Fibroblast of pulmonary artery (primary cell): Measurements from ENCODE around the gene PRR12.

Experiments
- DNase-seq: peaks from one replicate; pipeline ENCODE4 v3.0.0-alpha.2; 2010; ENCODE audit warnings: low read depth
- H3K4me3 ChIP-seq: replicated peaks from 2 replicates; pipeline ENCODE4 v1.5.1; 2011; ENCODE audit warnings: low read depth, mild to moderate bottlenecking, control low read depth, low read length, moderate library complexity
- CTCF ChIP-seq: IDR thresholded peaks from 2 replicates; pipeline ENCODE4 v1.5.1; 2011; ENCODE audit warnings: mild to moderate bottlenecking, control low read depth, low read length, inconsistent platforms; ENCODE audit errors: missing control alignments

Gene PRR12

GRCh38 chr19:49665036-49665350 lies 74.0 kb downstream of the PRR12 start:
- no peak for TF ChIP-seq CTCF
- H3K4me3 ChIP-seq = peak overlapping the region; percentile 79
- no peak for DNase-seq

- TF ChIP-seq CTCF = no peak
- peak within 1 kb of the TSS; percentile 79 for H3K4me3 ChIP-seq
- peak; percentile 97 for DNase-seq
Measured at GRCh38 chr19:49665351-49666119, 74.6 kb downstream of the PRR12 start, which contains the start of the genes BCL2L12 and IRF3. Gene BCL2L12 (plus strand): TSS chr19:49665933. CDS start chr19:49666693, 760 bp downstream. Gene IRF3 (minus strand): TSS chr19:49665857. CDS start chr19:49664838, 1,019 bp downstream.

DNA sequence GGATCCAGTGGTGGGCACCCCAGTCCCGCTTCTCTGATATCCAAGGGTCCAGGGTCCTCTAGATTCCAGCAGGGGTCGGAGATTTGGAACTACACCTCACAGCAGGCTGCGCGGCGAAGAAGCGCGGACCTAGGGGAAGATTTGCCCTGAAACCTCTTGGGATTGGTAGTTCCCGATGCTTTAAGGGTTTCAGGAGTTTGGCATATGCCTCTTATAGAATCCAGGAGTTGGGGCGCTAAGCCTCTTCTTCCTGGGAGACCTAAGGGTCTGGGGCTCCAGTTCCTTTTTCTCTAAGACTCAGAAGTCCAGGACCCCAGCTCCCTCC lies 75.1 kb downstream of the PRR12 start:
- peak overlapping the region; percentile 79 for H3K4me3 ChIP-seq
- TF ChIP-seq CTCF = no peak
- DNase-seq = no peak

DNA sequence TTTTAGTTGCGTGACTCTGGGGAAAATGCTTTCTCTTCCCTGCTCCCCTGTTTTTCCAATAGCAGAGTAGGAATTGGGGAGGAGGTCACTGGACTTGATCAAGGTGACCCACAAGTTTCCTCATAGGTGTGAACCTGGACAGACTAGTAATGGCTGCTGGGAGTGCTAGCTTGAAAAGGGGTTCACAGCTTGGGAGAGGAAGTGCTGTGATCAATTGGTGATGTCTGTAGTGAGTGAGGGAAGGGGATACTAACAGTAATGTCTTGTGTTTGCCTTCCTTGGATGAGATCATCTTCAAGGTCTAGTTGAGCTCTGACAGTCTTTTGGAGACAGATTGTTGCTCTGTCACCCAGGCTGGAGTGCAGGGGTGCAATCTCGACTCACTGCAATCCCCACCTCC lies 76.5 kb downstream of the PRR12 start:
- H3K4me3 ChIP-seq = no peak overlapping the region
- DNase-seq = no peak
- no peak for TF ChIP-seq CTCF

- no peak overlapping the region for H3K4me3 ChIP-seq
- DNase-seq = no peak
- TF ChIP-seq CTCF = no peak
Measured at GRCh38 chr19:49669516-49669915, 78.5 kb downstream of the PRR12 start.

DNA sequence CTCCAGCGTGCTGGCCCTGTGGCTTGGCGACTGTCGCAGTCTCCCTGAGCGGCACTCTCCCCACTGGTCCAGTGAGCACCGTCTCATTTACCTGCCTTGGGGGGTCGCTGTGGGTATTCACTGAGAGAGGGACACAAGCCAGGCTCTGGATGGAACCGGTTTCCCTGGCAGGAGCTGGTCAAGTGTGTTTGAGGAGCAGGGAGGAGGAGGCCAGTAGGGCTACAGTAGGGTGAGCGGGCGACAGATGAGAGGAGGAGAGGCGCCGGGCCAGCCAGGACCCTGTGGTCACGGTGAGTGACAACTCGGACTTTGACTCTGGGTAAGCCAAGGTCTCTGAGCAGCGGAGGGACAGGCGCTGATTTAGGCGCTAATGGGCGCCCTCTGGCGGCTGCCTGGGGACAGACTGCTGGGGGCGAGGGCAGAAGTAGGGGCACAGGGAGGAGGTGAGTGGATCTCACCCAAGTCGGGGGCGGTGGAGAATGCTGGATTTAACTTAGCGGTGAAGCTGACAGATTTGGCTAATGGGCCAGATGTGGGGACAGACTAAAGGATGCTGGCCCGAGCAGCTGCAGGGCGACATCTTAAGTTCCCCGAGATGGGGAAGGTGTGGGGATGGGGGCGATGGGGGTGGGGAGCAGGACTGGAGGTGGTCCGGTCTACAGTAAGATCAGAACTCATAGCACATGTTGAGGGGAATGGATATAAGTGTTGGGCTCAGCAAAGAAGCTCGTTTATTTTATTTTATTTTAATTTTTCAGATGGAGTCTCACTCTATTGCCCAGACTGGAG lies 81.3 kb downstream of the PRR12 start:
- peak; percentile 95 for TF ChIP-seq CTCF
- DNase-seq = peak; percentile 73

More for the DNA sequence above, 81.3 kb downstream of the PRR12 start:
- no peak overlapping the region for H3K4me3 ChIP-seq
